Neural progenitor cell (in vitro differentiated cells): ENCODE results near the gene TLE6. TPM values are rescaled to one million over a fixed set of nuclear protein-coding genes. Genes with fewer than 3 reads are reported as not detected.

ENCODE experiments used
- DNase-seq: peaks from one replicate; pipeline ENCODE4 v3.0.0-alpha.2; 2016; ENCODE audit warnings: low spot score
- H2AFZ ChIP-seq: fragments of 200-600 bp; sonication (generic); replicated peaks from 2 replicates; pipeline ENCODE4 v1.6.1; 2016; ENCODE audit warnings: antibody characterized with exemption
- H3F3A ChIP-seq: fragments of 200-600 bp; sonication (generic); 2 replicates; pipeline ENCODE4 v1.6.1; 2016; ENCODE audit warnings: antibody characterized with exemption, low read depth
- H3K27ac ChIP-seq: fragments of 200-600 bp; sonication (generic); 2 replicates; pipeline ENCODE4 v1.5.1; 2016; ENCODE audit warnings: mild to moderate bottlenecking
- H3K27me3 ChIP-seq: fragments of 200-600 bp; sonication (generic); 2 replicates; pipeline ENCODE4 v1.6.1; 2016; ENCODE audit warnings: mild to moderate bottlenecking, moderate library complexity
- H3K36me3 ChIP-seq: fragments of 200-600 bp; sonication (generic); 2 replicates; pipeline ENCODE4 v1.5.1; 2016
- H3K4me1 ChIP-seq: fragments of 200-600 bp; sonication (generic); 2 replicates; pipeline ENCODE4 v1.6.1; 2016; ENCODE audit warnings: mixed run types
- H3K4me2 ChIP-seq: fragments of 200-600 bp; sonication (generic); 2 replicates; pipeline ENCODE4 v1.6.1; 2016
- H3K4me3 ChIP-seq: fragments of 200-600 bp; sonication (generic); 2 replicates; pipeline ENCODE4 v1.5.1; 2016
- H3K79me2 ChIP-seq: fragments of 200-600 bp; sonication (generic); 2 replicates; pipeline ENCODE4 v1.6.1; 2016; ENCODE audit warnings: low read depth
- H3K9ac ChIP-seq: fragments of 200-600 bp; sonication (generic); 2 replicates; pipeline ENCODE4 v1.6.1; 2016
- H3K9me3 ChIP-seq: fragments of 200-600 bp; sonication (generic); 2 replicates; pipeline ENCODE4 v1.5.1; 2016; ENCODE audit warnings: low read depth
- H4K20me1 ChIP-seq: fragments of 200-600 bp; sonication (generic); 2 replicates; pipeline ENCODE4 v1.6.1; 2016; ENCODE audit warnings: low read depth
- H3K27ac Mint-ChIP-seq: 3 replicates; pipeline ENCODE4 v1.8.0; 2021; ENCODE audit warnings: mixed read lengths
- H3K27me3 Mint-ChIP-seq: 2 replicates; pipeline ENCODE4 v1.8.0; 2022; ENCODE audit warnings: low read depth, mild to moderate bottlenecking, inconsistent platforms, moderate library complexity, mixed read lengths; ENCODE audit not compliant: insufficient read depth
- H3K36me3 Mint-ChIP-seq: 3 replicates; pipeline ENCODE4 v1.8.0; 2021; ENCODE audit warnings: mixed read lengths
- H3K4me1 Mint-ChIP-seq: 3 replicates; pipeline ENCODE4 v1.8.0; 2021; ENCODE audit warnings: mixed read lengths
- H3K4me3 Mint-ChIP-seq: 3 replicates; pipeline ENCODE4 v1.8.0; 2021; ENCODE audit warnings: mild to moderate bottlenecking, moderate library complexity, mixed read lengths
- H3K9me3 Mint-ChIP-seq: 3 replicates; pipeline ENCODE4 v1.8.0; 2020; ENCODE audit warnings: mixed read lengths
- EZH2 ChIP-seq: fragments of 200-600 bp; sonication (generic); IDR thresholded peaks from 2 replicates; pipeline ENCODE4 v1.6.1; 2017; ENCODE audit warnings: antibody characterized with exemption, mild to moderate bottlenecking, moderate library complexity
- EZH2phosphoT487 ChIP-seq: fragments of 200-600 bp; sonication (generic); IDR thresholded peaks from 2 replicates; pipeline ENCODE4 v1.6.1; 2017; ENCODE audit warnings: antibody characterized with exemption
- total RNA-seq: library from RNA; depleted of rRNA; stranded (reverse); fragments of >200 nt; gene quantifications from 2 replicates; pipeline ENCODE4 v1.2.3, GENCODE V29; 2015; ENCODE audit warnings: low replicate concordance
- TF ChIP-seq, protein P1 (sequence below): fragments of 200-600 bp; sonication (generic); IDR thresholded peaks from 2 replicates; pipeline ENCODE4 v1.5.1; 2017; ENCODE audit warnings: antibody characterized with exemption, mild to moderate bottlenecking

TLE6 gene
- total RNA-seq, 1 donor from 2014 or later = 0.22 TPM

DNA sequence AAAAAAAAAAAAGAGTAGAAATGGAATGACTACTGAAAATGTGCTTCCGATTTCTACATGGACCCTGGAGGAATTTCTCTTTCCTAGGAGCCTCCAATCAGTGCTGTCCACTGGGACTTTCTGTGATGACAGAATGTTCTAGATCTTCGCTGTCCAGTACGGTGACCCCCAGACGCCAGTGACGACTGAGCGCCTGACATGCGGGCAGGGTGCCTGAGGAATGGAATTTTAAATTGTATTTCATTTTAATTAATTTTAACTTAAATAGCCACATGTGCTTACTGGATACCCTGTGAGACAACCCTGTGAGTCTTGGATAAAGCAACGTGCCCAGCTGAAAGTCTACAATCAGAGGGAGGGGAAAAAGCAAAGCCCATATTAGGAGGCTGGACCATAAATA is 4.1 kb upstream of the TLE6 start:
- Histone ChIP-seq H2AFZ (no peak overlapping the region), H3K4me2 (no peak overlapping the region), H3K36me3 (no peaks in the 10 kb centered on the region), H3K4me1 (peaks cover 11% of the 10 kb centered on the region), H3K9ac (no peak overlapping the region), H3K4me3 (no peak overlapping the region), H3F3A (peaks cover 7% of the 10 kb centered on the region), H3K9me3 (no peaks in the 10 kb centered on the region), H3K79me2 (no peaks in the 10 kb centered on the region), H4K20me1 (peaks cover 19% of the 10 kb centered on the region), H3K27ac (no peak overlapping the region), H3K27me3 (peaks cover 60% of the 10 kb centered on the region)
- H3K36me3 Mint-ChIP-seq = no peaks in the 10 kb centered on the region
- no peak for DNase-seq
- H3K4me1 Mint-ChIP-seq = peaks cover 18% of the 10 kb centered on the region
- H3K27ac Mint-ChIP-seq = no peak overlapping the region
- no peak for TF ChIP-seq EZH2phosphoT487
- TF ChIP-seq, protein P1, sequence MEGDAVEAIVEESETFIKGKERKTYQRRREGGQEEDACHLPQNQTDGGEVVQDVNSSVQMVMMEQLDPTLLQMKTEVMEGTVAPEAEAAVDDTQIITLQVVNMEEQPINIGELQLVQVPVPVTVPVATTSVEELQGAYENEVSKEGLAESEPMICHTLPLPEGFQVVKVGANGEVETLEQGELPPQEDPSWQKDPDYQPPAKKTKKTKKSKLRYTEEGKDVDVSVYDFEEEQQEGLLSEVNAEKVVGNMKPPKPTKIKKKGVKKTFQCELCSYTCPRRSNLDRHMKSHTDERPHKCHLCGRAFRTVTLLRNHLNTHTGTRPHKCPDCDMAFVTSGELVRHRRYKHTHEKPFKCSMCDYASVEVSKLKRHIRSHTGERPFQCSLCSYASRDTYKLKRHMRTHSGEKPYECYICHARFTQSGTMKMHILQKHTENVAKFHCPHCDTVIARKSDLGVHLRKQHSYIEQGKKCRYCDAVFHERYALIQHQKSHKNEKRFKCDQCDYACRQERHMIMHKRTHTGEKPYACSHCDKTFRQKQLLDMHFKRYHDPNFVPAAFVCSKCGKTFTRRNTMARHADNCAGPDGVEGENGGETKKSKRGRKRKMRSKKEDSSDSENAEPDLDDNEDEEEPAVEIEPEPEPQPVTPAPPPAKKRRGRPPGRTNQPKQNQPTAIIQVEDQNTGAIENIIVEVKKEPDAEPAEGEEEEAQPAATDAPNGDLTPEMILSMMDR = no peak
- TF ChIP-seq EZH2 = no peak
- H3K9me3 Mint-ChIP-seq = no peaks in the 10 kb centered on the region
- H3K27me3 Mint-ChIP-seq = peaks cover 45% of the 10 kb centered on the region
- H3K4me3 Mint-ChIP-seq = peak overlapping the region; percentile 21

DNA sequence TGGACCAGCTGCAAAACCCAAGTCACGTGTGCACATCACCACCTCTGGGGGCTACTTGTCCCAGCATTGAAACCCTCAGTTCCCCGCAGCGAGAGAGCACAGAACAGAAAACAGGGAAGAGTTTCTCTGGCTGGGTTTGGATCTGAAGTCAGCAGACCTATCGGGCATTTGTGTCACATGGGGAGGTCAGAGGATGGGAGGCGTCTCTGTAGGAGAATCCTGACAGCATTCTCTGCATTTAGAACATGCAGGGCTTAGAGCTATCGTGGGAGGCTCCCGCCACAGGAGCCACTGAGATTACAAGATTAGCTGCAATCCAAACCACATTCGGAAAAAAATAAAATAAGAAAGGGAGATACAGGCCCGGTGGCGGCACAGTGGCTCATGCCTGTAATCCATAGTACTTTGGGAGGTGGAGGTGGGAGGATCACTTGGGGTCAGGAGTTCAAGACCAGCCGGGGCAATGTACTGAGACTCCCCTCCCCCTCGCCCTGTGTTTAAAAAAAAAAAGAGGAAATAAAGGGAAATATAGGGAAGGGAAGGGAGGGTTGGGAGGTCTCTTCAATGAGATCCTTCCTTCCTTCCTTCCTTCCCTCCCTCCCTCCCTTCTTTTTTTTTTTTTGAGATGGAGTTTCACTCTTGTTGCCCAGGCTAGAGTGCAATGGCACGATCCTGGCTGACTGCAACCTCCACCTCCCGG is 2.9 kb upstream of the TLE6 start:
- Histone ChIP-seq H3K4me1 (peaks cover 11% of the 10 kb centered on the region), H3K79me2 (no peaks in the 10 kb centered on the region), H3K27me3 (peaks cover 72% of the 10 kb centered on the region), H3K9me3 (no peaks in the 10 kb centered on the region), H3F3A (peaks cover 7% of the 10 kb centered on the region), H4K20me1 (peaks cover 22% of the 10 kb centered on the region), H3K27ac (no peak overlapping the region), H2AFZ (no peak overlapping the region), H3K9ac (no peak overlapping the region), H3K4me3 (no peak overlapping the region), H3K36me3 (no peaks in the 10 kb centered on the region), H3K4me2 (no peak overlapping the region)
- Mint-ChIP-seq H3K36me3 (no peaks in the 10 kb centered on the region), H3K9me3 (no peaks in the 10 kb centered on the region), H3K27ac (no peak overlapping the region), H3K4me1 (peaks cover 18% of the 10 kb centered on the region), H3K27me3 (peaks cover 57% of the 10 kb centered on the region), H3K4me3 (no peak overlapping the region)
- TF ChIP-seq, protein P1 = no peak
- TF ChIP-seq EZH2 = no peak
- no peak for TF ChIP-seq EZH2phosphoT487
- peak; percentile 36 for DNase-seq

DNA sequence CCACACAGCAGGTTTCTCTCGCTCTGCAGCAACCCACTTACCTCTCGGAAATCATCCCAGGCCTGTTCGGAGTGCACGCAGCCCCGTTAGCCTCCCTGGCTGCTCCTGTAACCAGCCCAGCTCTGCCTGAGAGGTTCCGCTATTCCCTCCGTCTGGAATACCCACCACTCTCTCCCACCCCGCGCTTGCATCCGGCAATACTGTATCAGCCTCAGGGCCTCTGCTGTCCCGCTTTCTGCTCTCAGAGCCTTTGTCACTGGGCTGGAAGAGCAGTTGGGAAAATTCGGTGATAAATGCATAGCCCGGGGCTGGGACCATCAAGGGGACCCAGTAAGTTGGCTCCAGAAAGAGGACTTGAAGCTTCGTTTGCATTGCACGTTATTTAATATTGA is 759 bp upstream of the TLE6 start:
- peaks cover 93% of the 10 kb centered on the region for H3K27me3 ChIP-seq
- H3K4me3 ChIP-seq = peak overlapping the region; percentile 20
- DNase-seq = peak; percentile 38
- no peak overlapping the region for H3K9ac ChIP-seq
- no peaks in the 10 kb centered on the region for H3K36me3 ChIP-seq
- no peaks in the 10 kb centered on the region for H3K9me3 Mint-ChIP-seq
- peaks cover 21% of the 10 kb centered on the region for H3K4me1 Mint-ChIP-seq
- peak overlapping the region; percentile 76 for H3K4me3 Mint-ChIP-seq
- H3K9me3 ChIP-seq = no peaks in the 10 kb centered on the region
- H3K79me2 ChIP-seq = no peaks in the 10 kb centered on the region
- no peaks in the 10 kb centered on the region for H3K36me3 Mint-ChIP-seq
- H3K27ac Mint-ChIP-seq = no peak overlapping the region
- H4K20me1 ChIP-seq = peaks cover 22% of the 10 kb centered on the region
- H3K4me1 ChIP-seq = peaks cover 11% of the 10 kb centered on the region
- H3K27me3 Mint-ChIP-seq = peaks cover 66% of the 10 kb centered on the region
- H3F3A ChIP-seq = peaks cover 11% of the 10 kb centered on the region
- peak overlapping the region; percentile 56 for H3K4me2 ChIP-seq
- H2AFZ ChIP-seq = no peak overlapping the region
- TF ChIP-seq EZH2 (no peak), EZH2phosphoT487 (no peak)
- TF ChIP-seq, protein P1 = no peak
- no peak overlapping the region for H3K27ac ChIP-seq
